Putamen (tissue), 1 donor: Measurements from ENCODE around the gene NARS2.
A peak's percentile ranks its signal among the peaks of the same experiment; 100 is the strongest.
"Not testable (repeated sequence)": the region's sequence is repeated elsewhere in the genome, so short reads cannot be mapped to it uniquely, and the experiment has no call there.

ENCODE experiments used
- DNase-seq: peaks from one replicate; pipeline ENCODE4 v3.0.0-alpha.2; 2016; ENCODE audit warnings: low spot score

The NARS2 gene, protein sequence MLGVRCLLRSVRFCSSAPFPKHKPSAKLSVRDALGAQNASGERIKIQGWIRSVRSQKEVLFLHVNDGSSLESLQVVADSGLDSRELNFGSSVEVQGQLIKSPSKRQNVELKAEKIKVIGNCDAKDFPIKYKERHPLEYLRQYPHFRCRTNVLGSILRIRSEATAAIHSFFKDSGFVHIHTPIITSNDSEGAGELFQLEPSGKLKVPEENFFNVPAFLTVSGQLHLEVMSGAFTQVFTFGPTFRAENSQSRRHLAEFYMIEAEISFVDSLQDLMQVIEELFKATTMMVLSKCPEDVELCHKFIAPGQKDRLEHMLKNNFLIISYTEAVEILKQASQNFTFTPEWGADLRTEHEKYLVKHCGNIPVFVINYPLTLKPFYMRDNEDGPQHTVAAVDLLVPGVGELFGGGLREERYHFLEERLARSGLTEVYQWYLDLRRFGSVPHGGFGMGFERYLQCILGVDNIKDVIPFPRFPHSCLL

GRCh38 chr11:78574386-78575381 is at the start of gene NARS2:
NARS2 (minus strand) TSS chr11:78574864; CDS start chr11:78574488, 376 bp downstream.
- DNase-seq = peak; percentile 98

GRCh38 chr11:78622666-78623065 is 48.0 kb upstream of the NARS2 start:
- no peak for DNase-seq

DNA sequence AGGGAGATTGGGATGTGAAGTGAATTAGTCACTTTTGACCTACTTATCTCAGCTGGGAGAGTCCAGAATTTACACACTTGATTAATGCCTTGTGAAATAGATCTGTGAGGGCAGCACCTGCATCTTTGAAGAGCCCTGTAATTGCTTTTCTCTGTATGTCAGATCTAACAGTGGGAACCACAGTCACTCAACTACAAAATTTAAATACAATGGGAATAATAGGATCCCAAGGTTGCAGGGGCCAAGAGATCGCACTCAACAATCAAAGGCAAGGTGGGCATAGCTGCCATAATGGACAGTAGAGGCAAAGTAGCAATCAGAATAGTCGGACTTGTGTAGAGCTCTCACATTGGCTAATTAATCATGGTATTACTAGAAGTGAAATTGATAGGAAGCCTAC is 45.5 kb upstream of the NARS2 start:
- no peak for DNase-seq

GRCh38 chr11:78615724-78616123 is 41.1 kb upstream of the NARS2 start:
- DNase-seq = no peak

GRCh38 chr11:78613378-78613813 is 38.7 kb upstream of the NARS2 start:
- DNase-seq = no peak

- no peak for DNase-seq
These were observed 38.2 kb upstream of the NARS2 start for GRCh38 chr11:78612721-78613377.

DNA sequence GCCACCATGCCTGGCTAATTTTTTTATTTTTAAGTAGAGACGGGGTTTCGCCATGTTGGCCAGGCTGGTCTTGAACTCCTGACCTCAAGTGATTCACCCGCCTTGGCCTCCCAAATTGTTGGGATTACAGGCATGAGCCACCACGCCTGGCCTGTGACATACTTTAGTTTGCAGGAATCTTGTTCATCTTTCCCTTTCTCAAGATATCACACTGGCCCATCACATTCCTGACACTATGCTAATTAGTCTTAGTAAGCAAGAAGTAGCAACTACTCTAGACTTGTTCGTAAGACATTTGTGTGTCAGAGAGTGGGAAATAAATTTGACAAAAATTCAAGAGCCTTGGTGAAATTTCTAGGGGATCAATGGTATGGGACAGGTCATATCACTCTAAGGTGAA is 34.7 kb upstream of the NARS2 start:
- DNase-seq = not testable (repeated sequence)

GRCh38 chr11:78607696-78608095 is 33.0 kb upstream of the NARS2 start:
- no peak for DNase-seq

DNA sequence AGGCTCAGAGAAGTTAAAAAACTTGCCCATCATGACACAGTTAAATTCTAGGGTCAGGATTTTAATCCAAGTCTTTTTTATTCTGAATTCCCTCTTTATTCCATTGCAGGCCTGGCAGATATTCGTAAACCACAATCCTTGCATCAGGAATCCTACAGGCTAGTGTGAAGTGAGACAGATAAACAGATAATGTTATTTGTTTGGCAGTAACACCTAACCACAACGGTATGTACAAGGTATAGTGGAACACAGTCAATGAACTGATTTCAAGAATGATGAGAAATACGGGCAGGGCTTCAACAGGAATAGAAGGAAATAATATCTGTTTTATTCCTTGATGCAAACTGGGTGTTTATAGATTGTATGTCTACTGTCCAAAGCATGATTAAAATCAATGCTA is 32.0 kb upstream of the NARS2 start:
- no peak for DNase-seq

DNA sequence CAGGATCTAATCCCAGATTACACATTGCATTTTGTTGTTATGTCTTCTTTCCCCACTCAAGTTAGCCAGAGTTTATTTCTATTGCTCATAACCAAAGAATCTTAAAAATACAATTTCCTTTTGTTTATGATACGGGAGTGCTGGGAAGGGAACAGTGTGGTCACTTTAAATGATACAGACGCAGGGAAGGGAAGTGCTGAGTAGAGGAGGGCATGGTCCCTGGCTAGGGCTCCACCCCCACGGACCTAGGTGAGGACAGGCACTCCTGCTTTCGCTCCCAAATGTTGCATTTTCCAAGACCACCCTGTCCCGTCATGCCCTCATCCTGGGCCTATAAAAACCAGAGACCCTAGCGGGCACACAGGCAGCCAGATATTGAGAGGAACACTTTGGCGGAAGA is 30.6 kb upstream of the NARS2 start:
- DNase-seq = no peak

DNA sequence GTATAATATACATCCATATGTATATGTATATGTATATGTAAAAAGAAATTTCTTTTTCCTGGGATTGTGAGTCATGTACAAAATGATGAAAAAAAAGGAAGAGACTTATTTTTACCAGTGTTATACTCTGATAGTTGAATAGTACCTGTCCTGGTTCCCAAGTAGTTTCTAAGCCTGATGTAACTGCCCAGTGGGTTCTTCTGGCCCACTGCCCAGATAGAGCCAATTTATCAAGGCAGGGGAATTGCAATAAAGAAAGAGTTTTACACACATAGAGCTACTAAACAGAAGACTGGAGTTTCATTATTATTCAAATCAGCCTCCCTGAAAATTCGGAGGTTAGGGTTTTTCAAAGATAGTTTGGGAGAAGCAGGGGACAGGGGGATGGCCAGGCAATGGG is 29.1 kb upstream of the NARS2 start:
- no peak for DNase-seq

DNA sequence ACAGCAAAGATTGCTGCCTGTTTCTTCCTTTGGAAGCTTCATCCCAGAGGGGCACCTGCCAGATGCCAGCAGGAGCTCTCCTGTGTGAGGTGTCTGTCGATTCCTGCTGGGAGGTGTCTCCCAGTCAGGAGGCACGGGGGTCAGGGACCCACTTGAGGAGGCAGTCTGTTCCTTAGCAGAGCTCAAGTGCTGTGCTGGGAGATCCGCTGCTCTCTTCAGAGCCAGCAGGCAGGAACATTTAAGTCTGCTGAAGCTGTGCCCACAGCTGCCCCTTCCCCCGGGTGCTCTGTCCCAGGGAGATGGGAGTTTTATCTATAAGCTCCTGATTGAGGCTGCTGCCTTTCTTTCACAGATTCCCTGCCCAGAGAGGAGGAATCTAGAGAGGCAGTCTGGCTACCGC is 28.1 kb upstream of the NARS2 start:
- not testable (repeated sequence) for DNase-seq

GRCh38 chr11:78601066-78601465 is 26.4 kb upstream of the NARS2 start:
- not testable (repeated sequence) for DNase-seq

DNA sequence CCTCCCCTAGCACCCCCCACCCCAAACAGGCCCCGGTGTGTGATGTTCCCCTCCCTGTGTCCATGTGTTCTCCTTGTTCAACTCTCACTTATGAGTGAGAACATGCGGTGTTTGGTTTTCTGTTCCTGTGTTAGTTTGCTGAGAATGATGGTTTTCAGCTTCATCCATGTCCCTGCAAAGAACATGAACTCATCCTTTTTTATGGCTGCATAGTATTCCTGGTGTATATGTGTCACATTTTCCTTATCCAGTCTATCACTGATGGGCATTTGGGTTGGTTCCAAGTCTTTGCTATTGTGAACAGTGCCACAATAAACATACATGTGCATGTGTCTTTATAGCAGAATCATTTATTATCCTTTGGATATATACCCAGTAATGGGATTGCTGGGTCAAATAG is 22.9 kb upstream of the NARS2 start:
- not testable (repeated sequence) for DNase-seq

- no peak for DNase-seq
These were observed 20.9 kb upstream of the NARS2 start for GRCh38 chr11:78595436-78596130.

DNA sequence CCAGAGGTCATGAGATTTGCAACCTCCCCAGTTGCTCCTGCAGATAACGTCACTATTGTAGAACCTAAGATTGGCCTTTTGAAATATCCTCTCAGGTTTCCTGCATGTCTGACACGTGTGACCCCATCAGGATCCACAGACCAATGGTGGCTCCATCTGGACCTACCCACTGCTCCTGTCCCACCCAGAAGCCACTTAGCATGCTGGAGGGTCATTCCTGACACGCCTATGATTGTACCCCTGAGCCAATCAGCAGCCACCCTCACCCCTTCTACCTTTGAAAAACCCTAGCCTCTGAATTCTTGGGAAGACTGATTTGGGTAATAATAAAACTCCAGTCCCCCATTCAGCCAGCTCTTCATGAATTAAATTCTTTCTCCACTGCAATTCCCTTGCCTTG is 20.1 kb upstream of the NARS2 start:
- no peak for DNase-seq

DNA sequence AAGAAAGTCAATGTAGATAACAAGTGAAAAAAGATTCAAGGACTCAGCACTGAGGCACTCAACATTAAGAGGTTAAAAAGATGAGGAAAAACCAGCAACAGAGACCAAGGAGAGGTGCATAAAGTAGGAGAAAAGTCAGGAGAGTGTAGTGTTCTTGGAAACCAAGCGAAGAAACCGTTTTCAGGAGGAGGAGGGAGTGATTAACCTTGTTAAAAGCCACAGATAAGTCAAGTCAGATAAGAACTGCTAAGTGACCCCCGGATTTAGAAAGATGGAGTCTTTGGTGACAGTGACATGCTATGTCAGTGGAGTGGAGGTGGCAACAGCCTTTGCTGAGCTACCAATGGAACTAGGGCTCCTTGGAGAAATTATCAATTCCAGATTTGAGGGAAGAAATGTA is 13.9 kb upstream of the NARS2 start:
- no peak for DNase-seq

- DNase-seq = no peak
These were observed 12.8 kb upstream of the NARS2 start for GRCh38 chr11:78587446-78587845.

DNA sequence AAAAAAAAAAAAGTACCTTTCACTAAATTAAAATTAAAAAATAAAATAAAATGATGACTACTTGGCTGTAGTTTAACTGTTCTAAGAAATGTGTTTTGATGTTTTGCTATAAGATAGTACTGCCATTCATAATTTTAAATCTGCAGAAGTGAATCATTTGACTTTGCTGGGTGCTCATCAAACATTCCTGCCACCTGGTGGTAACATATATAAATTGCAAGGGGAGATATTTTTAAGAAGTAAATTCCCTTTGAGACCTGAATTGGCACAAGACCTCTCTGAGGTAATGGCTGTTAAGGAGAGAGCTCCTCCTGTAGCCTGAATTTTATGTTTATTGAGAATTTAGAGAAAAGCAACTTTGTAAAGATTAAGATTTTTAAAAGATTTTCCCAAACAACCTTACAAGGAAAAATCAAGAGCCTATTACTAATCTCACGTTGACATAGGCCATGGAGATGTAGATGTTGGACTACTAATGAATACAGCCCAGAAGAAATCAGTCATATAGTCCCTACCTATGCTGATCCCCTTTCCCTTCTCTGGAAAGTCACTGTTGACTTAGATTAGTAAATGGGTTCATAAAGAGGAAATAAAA is 11.9 kb upstream of the NARS2 start:
- no peak for DNase-seq

DNA sequence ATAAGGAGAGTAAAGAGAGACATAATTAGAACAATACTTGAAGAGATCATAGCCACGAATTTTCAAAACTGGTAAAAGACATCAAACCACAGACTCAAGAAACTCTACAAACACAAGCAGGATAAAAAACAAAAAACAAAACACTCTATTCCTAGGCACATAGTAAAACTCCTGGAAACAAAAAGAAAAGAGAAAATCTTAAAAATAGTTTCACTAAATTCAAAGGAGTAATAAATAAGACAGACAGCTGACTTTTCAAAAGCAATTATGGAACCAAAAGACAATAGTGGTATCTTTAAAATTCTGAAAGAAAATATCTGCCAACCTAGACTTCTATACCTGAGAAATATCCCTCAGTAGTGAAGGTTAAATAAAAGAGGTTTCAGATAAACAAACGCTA is 9.2 kb upstream of the NARS2 start:
- DNase-seq = no peak

GRCh38 chr11:78577495-78577894 is 2.8 kb upstream of the NARS2 start:
- DNase-seq = no peak
